ENCODE data around the gene TEX38. TPM values are rescaled to one million over a fixed set of nuclear protein-coding genes. Genes with fewer than 3 reads are reported as not detected.

The TEX38 gene
- total RNA-seq, 4 donors from 2014 or later: not detected

- Histone ChIP-seq H3K9me3 (no peaks in the 10 kb centered on the region), H3K4me1 (peaks cover 0 to 39% (median 17%) of the 10 kb centered on the region in 3 donors), H3K27me3 (no peaks in the 10 kb centered on the region), H3K27ac (peak overlapping the region in 3 of 4 donors; percentile 17 to 49 (median 27)), H3K4me3 (no peak overlapping the region), H3K36me3 (peaks cover 0 to 63% (median 0%) of the 10 kb centered on the region in 3 donors)
- TF ChIP-seq, protein P1, sequence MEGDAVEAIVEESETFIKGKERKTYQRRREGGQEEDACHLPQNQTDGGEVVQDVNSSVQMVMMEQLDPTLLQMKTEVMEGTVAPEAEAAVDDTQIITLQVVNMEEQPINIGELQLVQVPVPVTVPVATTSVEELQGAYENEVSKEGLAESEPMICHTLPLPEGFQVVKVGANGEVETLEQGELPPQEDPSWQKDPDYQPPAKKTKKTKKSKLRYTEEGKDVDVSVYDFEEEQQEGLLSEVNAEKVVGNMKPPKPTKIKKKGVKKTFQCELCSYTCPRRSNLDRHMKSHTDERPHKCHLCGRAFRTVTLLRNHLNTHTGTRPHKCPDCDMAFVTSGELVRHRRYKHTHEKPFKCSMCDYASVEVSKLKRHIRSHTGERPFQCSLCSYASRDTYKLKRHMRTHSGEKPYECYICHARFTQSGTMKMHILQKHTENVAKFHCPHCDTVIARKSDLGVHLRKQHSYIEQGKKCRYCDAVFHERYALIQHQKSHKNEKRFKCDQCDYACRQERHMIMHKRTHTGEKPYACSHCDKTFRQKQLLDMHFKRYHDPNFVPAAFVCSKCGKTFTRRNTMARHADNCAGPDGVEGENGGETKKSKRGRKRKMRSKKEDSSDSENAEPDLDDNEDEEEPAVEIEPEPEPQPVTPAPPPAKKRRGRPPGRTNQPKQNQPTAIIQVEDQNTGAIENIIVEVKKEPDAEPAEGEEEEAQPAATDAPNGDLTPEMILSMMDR (IDR thresholded peaks at IDR 0.05): no peak
- TF ChIP-seq POLR2A (IDR thresholded peaks at IDR 0.05): no peak
- intact Hi-C loops (cut with DNase I): no loop called here
- no peak for DNase-seq
Observed at GRCh38 chr1:46643368-46643775, 28.3 kb upstream of the TEX38 start.

GRCh38 chr1:46645815-46646214, 25.8 kb upstream of the TEX38 start:
- DNase-seq: no peak
- H3K9me3 ChIP-seq: peaks cover 0 to 12% (median 7%) of the 10 kb centered on the region in 3 donors
- intact Hi-C loops (cut with DNase I): no loop called here
- H3K4me3 ChIP-seq: no peak overlapping the region
- no peak overlapping the region for H3K27ac ChIP-seq
- peaks cover 0 to 24% (median 12%) of the 10 kb centered on the region in 3 donors for H3K4me1 ChIP-seq
- no peak for TF ChIP-seq POLR2A (IDR thresholded peaks at IDR 0.05)
- TF ChIP-seq, protein P1 (IDR thresholded peaks at IDR 0.05): no peak
- no peaks in the 10 kb centered on the region for H3K27me3 ChIP-seq
- H3K36me3 ChIP-seq: peaks cover 0 to 84% (median 4%) of the 10 kb centered on the region in 3 donors
- 91 to 94% methylated on average over 4 of the region's 4 CpGs for WGBS, 2 donors

GRCh38 chr1:46646331-46646730, 25.3 kb upstream of the TEX38 start:
- no peak for DNase-seq
- Histone ChIP-seq H3K4me1 (peaks cover 0 to 24% (median 12%) of the 10 kb centered on the region in 3 donors), H3K4me3 (no peak overlapping the region), H3K9me3 (peaks cover 0 to 12% (median 7%) of the 10 kb centered on the region in 3 donors), H3K36me3 (peaks cover 0 to 86% (median 4%) of the 10 kb centered on the region in 3 donors), H3K27me3 (no peaks in the 10 kb centered on the region), H3K27ac (no peak overlapping the region)
- intact Hi-C loops (cut with DNase I): no loop called here
- 67 to 87% methylated on average over 1 of the region's 1 CpG for WGBS, 2 donors
- TF ChIP-seq POLR2A (IDR thresholded peaks at IDR 0.05): no peak
- TF ChIP-seq, protein P1 (IDR thresholded peaks at IDR 0.05): no peak

GRCh38 chr1:46646844-46647243, 24.8 kb upstream of the TEX38 start:
- peaks cover 0 to 21% (median 12%) of the 10 kb centered on the region in 3 donors for H3K4me1 ChIP-seq
- peaks cover 0 to 82% (median 4%) of the 10 kb centered on the region in 3 donors for H3K36me3 ChIP-seq
- TF ChIP-seq POLR2A (IDR thresholded peaks at IDR 0.05): no peak
- TF ChIP-seq, protein P1 (IDR thresholded peaks at IDR 0.05): no peak

GRCh38 chr1:46647611-46648010, 24.0 kb upstream of the TEX38 start:
- no peak overlapping the region for H3K4me3 ChIP-seq
- no peak for DNase-seq
- no peak overlapping the region for H3K27ac ChIP-seq
- 95 to 96% methylated on average over 3 of the region's 3 CpGs for whole genome bisulfite sequencing, 2 donors
- peaks cover 0 to 12% (median 7%) of the 10 kb centered on the region in 3 donors for H3K9me3 ChIP-seq
- peaks cover 0 to 24% (median 12%) of the 10 kb centered on the region in 3 donors for H3K4me1 ChIP-seq
- H3K36me3 ChIP-seq: peaks cover 0 to 82% (median 4%) of the 10 kb centered on the region in 3 donors
- H3K27me3 ChIP-seq: no peaks in the 10 kb centered on the region
- intact Hi-C loops (cut with DNase I): no loop called here
- TF ChIP-seq, protein P1 (IDR thresholded peaks at IDR 0.05): no peak
- TF ChIP-seq POLR2A (IDR thresholded peaks at IDR 0.05): no peak

More at GRCh38 chr1:46646844-46647243, 24.8 kb upstream of the TEX38 start:
- no peak overlapping the region for H3K27ac ChIP-seq
- H3K27me3 ChIP-seq: no peaks in the 10 kb centered on the region
- H3K4me3 ChIP-seq: no peak overlapping the region
- peaks cover 0 to 12% (median 7%) of the 10 kb centered on the region in 3 donors for H3K9me3 ChIP-seq
- 60 to 96% methylated on average over 2 of the region's 2 CpGs for WGBS, 2 donors
- no peak for DNase-seq
- intact Hi-C loops (cut with DNase I): no loop called here
